Activated CD8-positive, alpha-beta T cell treated with anti-CD3 and anti-CD28 coated beads for 36 hours (primary cell): ENCODE results near the gene GRM2. TPM values are rescaled to one million over a fixed set of nuclear protein-coding genes. Genes with fewer than 3 reads are reported as not detected.
A peak's percentile ranks its signal among the peaks of the same experiment; 100 is the strongest.

Experiments
- ATAC-seq: fragments of 200-7000 bp; cut with Tn5 transposase; one replicate; pipeline ENCODE4 v1.10.0; 2021; ENCODE audit warnings: mild to moderate bottlenecking, moderate library complexity
- CTCF ChIA-PET: fragments of 350-600 bp; sonication (Branson Sonifier 250); formaldehyde crosslinking; loops from one replicate; lab custom pipeline; 2021; ENCODE audit warnings: antibody characterized with exemption; lab: Charles Lee
- POLR2A ChIA-PET: fragments of 350-600 bp; sonication (Branson Sonifier 250); formaldehyde crosslinking; loops from one replicate; lab custom pipeline; 2021; ENCODE audit warnings: antibody characterized with exemption; lab: Charles Lee
- DNase-seq: peaks from one replicate; pipeline ENCODE4 v3.0.0-alpha.2; 2020
- H3K27ac Mint-ChIP-seq: one replicate; pipeline ENCODE4 v1.8.0; 2021; ENCODE audit warnings: mild to moderate bottlenecking, mixed read lengths
- H3K27me3 Mint-ChIP-seq: one replicate; pipeline ENCODE4 v1.8.0; 2021; ENCODE audit warnings: mixed read lengths
- H3K36me3 Mint-ChIP-seq: one replicate; pipeline ENCODE4 v1.8.0; 2021; ENCODE audit warnings: low read depth, mixed read lengths
- H3K4me1 Mint-ChIP-seq: one replicate; pipeline ENCODE4 v1.8.0; 2021; ENCODE audit warnings: low read depth, mixed read lengths
- H3K4me3 Mint-ChIP-seq: one replicate; pipeline ENCODE4 v1.8.0; 2021; ENCODE audit warnings: mild to moderate bottlenecking, moderate library complexity, mixed read lengths
- H3K9me3 Mint-ChIP-seq: one replicate; pipeline ENCODE4 v1.8.0; 2021; ENCODE audit warnings: mixed read lengths
- CTCF ChIP-seq: fragments of 200-600 bp; IDR thresholded peaks from one replicate; pipeline ENCODE4 v1.8.0; 2022; ENCODE audit warnings: antibody characterized with exemption, mild to moderate bottlenecking
- intact Hi-C: fragments of 100-400 bp; cut with micrococcal nuclease; formaldehyde crosslinking; loops from one replicate; pipeline ENCODE4 v1.10.0; 2022
- total RNA-seq, 2 experiments: library from RNA; stranded (reverse); gene quantifications; one replicate each; pipeline ENCODE4 v1.2.3, GENCODE V29; 2021

The GRM2 gene
- total RNA-seq, 2 experiments from 2014 or later = 0.20 to 0.22 TPM

- peak overlapping the region; percentile 65 for H3K27ac Mint-ChIP-seq
- CTCF ChIA-PET = interaction anchor here (1.0 to 8.9 kb wide), 4 partner anchors 10 to 175 kb away, joined by 4 to 193 read pairs (median 4); partner anchors contain the start of gene DCAF1
- POLR2A ChIA-PET = interaction anchor here (0.6 to 0.8 kb wide), 2 partner anchors 177 to 752 kb away, joined by 3 read pairs; partner anchors contain the start of gene DCAF1
- H3K27me3 Mint-ChIP-seq = no peaks in the 10 kb centered on the region
- no peak for ATAC-seq
- TF ChIP-seq CTCF = no peak
- H3K9me3 Mint-ChIP-seq = no peaks in the 10 kb centered on the region
- DNase-seq = no peak
- peaks cover 81% of the 10 kb centered on the region for H3K4me1 Mint-ChIP-seq
- H3K36me3 Mint-ChIP-seq = peaks cover 18% of the 10 kb centered on the region
- no peak overlapping the region for H3K4me3 Mint-ChIP-seq
- intact Hi-C loops = no loop called here
Measured at GRCh38 chr3:51676102-51676640, 30.7 kb upstream of the GRM2 start.

GRCh38 chr3:51677358-51677757 is 29.5 kb upstream of the GRM2 start:
- Mint-ChIP-seq H3K9me3 (no peaks in the 10 kb centered on the region), H3K36me3 (peaks cover 22% of the 10 kb centered on the region), H3K27me3 (no peaks in the 10 kb centered on the region), H3K4me3 (no peak overlapping the region), H3K4me1 (peaks cover 88% of the 10 kb centered on the region), H3K27ac (peak overlapping the region; percentile 6)
- CTCF ChIA-PET = interaction anchor here (7.4 kb wide), 1 partner anchor 8 kb away, joined by 120 read pairs; no protein-coding TSS in a partner anchor
- intact Hi-C loops = no loop called here
- DNase-seq (no peak), ATAC-seq (no peak)
- TF ChIP-seq CTCF = no peak
- POLR2A ChIA-PET = no interaction called here

- ATAC-seq = no peak
- H3K27ac Mint-ChIP-seq = no peak overlapping the region
- peaks cover 90% of the 10 kb centered on the region for H3K4me1 Mint-ChIP-seq
- no peak for DNase-seq
- TF ChIP-seq CTCF = no peak
- ChIA-PET POLR2A (interaction anchor here (1.4 kb wide), 1 partner anchor 8 kb away, joined by 4 read pairs; no protein-coding TSS in a partner anchor), CTCF (interaction anchor here (7.4 to 10.2 kb wide), 2 partner anchors 9 to 176 kb away, joined by 120 to 161 read pairs; partner anchors contain the start of gene DCAF1)
- H3K27me3 Mint-ChIP-seq = no peaks in the 10 kb centered on the region
- H3K9me3 Mint-ChIP-seq = no peaks in the 10 kb centered on the region
- H3K36me3 Mint-ChIP-seq = peaks cover 22% of the 10 kb centered on the region
- no peak overlapping the region for H3K4me3 Mint-ChIP-seq
- intact Hi-C loops = no loop called here
Measured at GRCh38 chr3:51678186-51678585, 28.7 kb upstream of the GRM2 start.

- H3K9me3 Mint-ChIP-seq = no peaks in the 10 kb centered on the region
- H3K36me3 Mint-ChIP-seq = peaks cover 22% of the 10 kb centered on the region
- TF ChIP-seq CTCF = no peak
- intact Hi-C loops = no loop called here
- ChIA-PET CTCF (interaction anchor here (1.2 to 10.2 kb wide), 3 partner anchors 9 to 177 kb away, joined by 4 to 161 read pairs (median 120); partner anchors contain the start of gene DCAF1), POLR2A (interaction anchor here (1.4 kb wide), 1 partner anchor 9 kb away, joined by 4 read pairs; no protein-coding TSS in a partner anchor)
- DNase-seq = no peak
- no peak for ATAC-seq
- no peak overlapping the region for H3K4me3 Mint-ChIP-seq
- H3K27ac Mint-ChIP-seq = peak overlapping the region; percentile 10
- H3K27me3 Mint-ChIP-seq = no peaks in the 10 kb centered on the region
- H3K4me1 Mint-ChIP-seq = peaks cover 88% of the 10 kb centered on the region
Measured at GRCh38 chr3:51678641-51679040, 28.2 kb upstream of the GRM2 start.

GRCh38 chr3:51679318-51679717 is 27.6 kb upstream of the GRM2 start:
- Mint-ChIP-seq H3K36me3 (peaks cover 22% of the 10 kb centered on the region), H3K4me1 (peaks cover 85% of the 10 kb centered on the region), H3K27ac (peak overlapping the region; percentile 47), H3K4me3 (no peak overlapping the region), H3K27me3 (no peaks in the 10 kb centered on the region), H3K9me3 (no peaks in the 10 kb centered on the region)
- POLR2A ChIA-PET = interaction anchor here (1.0 to 3.4 kb wide), 3 partner anchors 9 to 179 kb away, joined by 3 to 16 read pairs (median 4); partner anchors contain the start of genes DCAF1 and TEX264
- intact Hi-C loops = no loop called here
- no peak for ATAC-seq
- no peak for DNase-seq
- CTCF ChIA-PET = interaction anchor here (0.8 to 10.2 kb wide), 5 partner anchors 10 to 177 kb away, joined by 3 to 161 read pairs (median 10); partner anchors contain the start of gene DCAF1
- TF ChIP-seq CTCF = no peak
